AG04450 (cell line): ENCODE data around the gene NUMB. TPM values are rescaled to one million over a fixed set of nuclear protein-coding genes. Genes with fewer than 3 reads are reported as not detected.

Source experiments
- CTCF ChIA-PET: fragments of 300-600, 350-600 bp; formaldehyde crosslinking; extraction: SDS; loops from one replicate; lab custom pipeline; 2022; ENCODE audit warnings: antibody characterized with exemption, inconsistent platforms; lab: Charles Lee
- POLR2A ChIA-PET: fragments of 350-600 bp; formaldehyde crosslinking; extraction: SDS; loops from one replicate; lab custom pipeline; 2021; ENCODE audit warnings: antibody characterized with exemption, inconsistent platforms; lab: Yijun Ruan, JAX
- DNase-seq: peaks from one replicate; pipeline ENCODE4 v3.0.0-alpha.2; 2011; ENCODE audit warnings: low read depth, low spot score
- H3K27ac ChIP-seq: one replicate; pipeline ENCODE4 v1.5.1; 2012; ENCODE audit warnings: low read depth, low read length, control low read depth
- H3K27me3 ChIP-seq: one replicate; pipeline ENCODE4 v1.6.0; 2012; ENCODE audit warnings: low read length; ENCODE audit not compliant: control insufficient read depth, insufficient read depth
- H3K4me3 ChIP-seq: 2 replicates; pipeline ENCODE4 v1.5.1; 2011; ENCODE audit warnings: mild to moderate bottlenecking, low read depth, low read length, control low read depth
- H3K9me3 ChIP-seq: 2 replicates; pipeline ENCODE4 v1.5.1; 2012; ENCODE audit warnings: low read length; ENCODE audit not compliant: control insufficient read depth, insufficient read depth
- CTCF ChIP-seq: IDR thresholded peaks from 2 replicates; pipeline ENCODE4 v1.5.1; 2011; ENCODE audit warnings: low read depth, low read length, control low read depth, inconsistent platforms
- polyA plus RNA-seq: library from polyadenylated mRNA; depleted of rRNA; stranded (reverse); fragments of >200 nt; gene quantifications from 2 replicates; pipeline ENCODE4 v1.2.3, GENCODE V29; 2011

Gene NUMB
- polyA plus RNA-seq, 1 experiment = 152 TPM

GRCh38 chr14:73241481-73242165 lies 216.7 kb downstream of the NUMB start:
- Histone ChIP-seq H3K27ac (no peak overlapping the region), H3K27me3 (peaks cover 19% of the 10 kb centered on the region), H3K9me3 (peaks cover 3% of the 10 kb centered on the region), H3K4me3 (no peak overlapping the region)
- POLR2A ChIA-PET = no interaction called here
- no peak for TF ChIP-seq CTCF
- DNase-seq = no peak
- CTCF ChIA-PET = no interaction called here

- H3K4me3 ChIP-seq = no peak overlapping the region
- TF ChIP-seq CTCF = no peak
- peaks cover 25% of the 10 kb centered on the region for H3K27me3 ChIP-seq
- peaks cover 3% of the 10 kb centered on the region for H3K9me3 ChIP-seq
- H3K27ac ChIP-seq = no peak overlapping the region
- DNase-seq = no peak
- CTCF ChIA-PET = no interaction called here
- POLR2A ChIA-PET = no interaction called here
Observed at GRCh38 chr14:73240816-73241480, 217.4 kb downstream of the NUMB start.

DNA sequence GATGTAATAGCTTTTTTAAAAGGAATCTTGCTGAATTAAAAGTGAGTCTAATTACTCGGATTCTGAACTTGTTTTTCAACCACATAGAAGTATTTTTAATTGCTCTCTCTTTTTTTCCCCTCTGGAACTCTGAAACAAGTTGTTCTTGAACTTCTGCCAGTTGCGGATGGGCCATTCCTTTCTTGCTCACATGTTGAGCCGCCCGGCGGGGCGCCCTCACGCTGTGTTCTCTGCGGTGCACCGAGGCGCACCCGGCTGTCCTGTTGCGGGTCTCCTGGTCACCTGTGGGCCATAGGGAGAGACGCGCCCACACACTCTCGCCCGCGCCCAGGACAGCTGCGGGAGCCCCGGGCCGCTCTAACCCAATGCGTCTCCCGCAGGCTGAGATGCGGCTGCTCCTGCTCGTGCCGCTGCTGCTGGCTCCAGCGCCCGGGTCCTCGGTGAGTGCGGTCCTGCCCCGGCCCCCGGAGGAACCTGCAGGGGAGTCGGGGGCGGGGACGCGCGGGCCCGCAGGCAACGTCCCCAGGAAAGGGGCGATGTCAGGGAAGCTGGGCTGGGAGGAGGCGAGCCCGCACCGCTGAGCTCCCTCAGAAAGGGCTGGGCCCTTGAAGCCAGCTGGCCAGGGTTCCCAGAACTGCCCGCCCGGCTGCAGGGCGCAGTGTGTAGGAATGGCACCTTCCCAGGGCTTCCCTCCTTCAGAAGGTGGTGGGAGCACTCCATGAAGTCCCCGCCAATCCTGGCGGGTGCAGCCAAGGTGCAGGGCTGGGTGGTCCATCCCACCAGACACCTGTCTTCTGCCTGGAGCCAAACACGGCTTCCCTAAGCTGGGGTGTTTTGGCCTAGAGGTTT lies 218.7 kb downstream of the NUMB start:
- H3K27me3 ChIP-seq = peaks cover 37% of the 10 kb centered on the region
- H3K4me3 ChIP-seq = peak overlapping the region; percentile 35
- H3K9me3 ChIP-seq = peaks cover 3% of the 10 kb centered on the region; the same call in 1 of the 2 replicates
- CTCF ChIA-PET = interaction anchor here (1.2 kb wide), 1 partner anchor 56 kb away, joined by 4 read pairs; no protein-coding TSS in a partner anchor
- POLR2A ChIA-PET = interaction anchor here (0.7 kb wide), 1 partner anchor 68 kb away, joined by 3 read pairs; no protein-coding TSS in a partner anchor
- no peak for DNase-seq
- no peak overlapping the region for H3K27ac ChIP-seq
- TF ChIP-seq CTCF = no peak

- peak overlapping the region; percentile 13; the same call in 1 of the 2 replicates for H3K4me3 ChIP-seq
- no peak for TF ChIP-seq CTCF
- POLR2A ChIA-PET = interaction anchor here (0.5 to 1.5 kb wide), 6 partner anchors 11 to 228 kb away, joined by 3 to 6 read pairs (median 3); partner anchors contain the start of gene PSEN1
- H3K9me3 ChIP-seq = peaks cover 3% of the 10 kb centered on the region; the same call in 1 of the 2 replicates
- CTCF ChIA-PET = interaction anchor here (1.2 kb wide), 1 partner anchor 57 kb away, joined by 4 read pairs; no protein-coding TSS in a partner anchor
- no peak for DNase-seq
- no peak overlapping the region for H3K27ac ChIP-seq
- H3K27me3 ChIP-seq = peaks cover 37% of the 10 kb centered on the region
Observed at GRCh38 chr14:73238941-73239340, 219.4 kb downstream of the NUMB start.
